Head of caudate nucleus (tissue), 42 donors: ENCODE measurements around the gene ANXA4.
"Not testable (repeated sequence)": the region's sequence is repeated elsewhere in the genome, so short reads cannot be mapped to it uniquely, and the experiment has no call there.

Experiments
- DNase-seq, 42 donors: peaks; one replicate each; pipeline versions ENCODE4 v3.0.0 to v3.0.0-alpha.2; 2020 to 2021; ENCODE audit warnings: mixed read lengths in 7 of 42
- intact Hi-C: fragments of 100-400 bp; cut with DNase I; formaldehyde crosslinking; loops from one replicate; pipeline ENCODE4 v1.15.0; 2022

Gene ANXA4

GRCh38 chr2:69827796-69828540 is 86.0 kb downstream of the ANXA4 start:
- no peak for DNase-seq
- intact Hi-C loops: no loop called here

GRCh38 chr2:69828938-69829255 is 87.0 kb downstream of the ANXA4 start:
- DNase-seq: peak in 1 of 42 donors; percentile 9
- intact Hi-C loops: no loop called here

- intact Hi-C loops: no loop called here
Observed at GRCh38 chr2:69829256-69830044, 87.5 kb downstream of the ANXA4 start, which contains the start of gene GMCL1. TSS of gene GMCL1 (plus strand) at chr2:69829660. CDS start at chr2:69829893, 233 bp downstream.

GRCh38 chr2:69830045-69830905 is 88.3 kb downstream of the ANXA4 start:
- intact Hi-C loops: no loop called here
- peak in 32 of 42 donors; percentile 9 to 54 (median 28) for DNase-seq

More at GRCh38 chr2:69829256-69830044, 87.5 kb downstream of the ANXA4 start, which contains the start of gene GMCL1:
- DNase-seq: peak; percentile 92 to 98 (median 96)

- DNase-seq, intact Hi-C loops: not testable (repeated sequence)
Observed at GRCh38 chr2:69830906-69831241, 88.9 kb downstream of the ANXA4 start.

- no peak for DNase-seq
- intact Hi-C loops: no loop called here
Observed at GRCh38 chr2:69831354-69831905, 89.5 kb downstream of the ANXA4 start.

- DNase-seq: no peak
- intact Hi-C loops: no loop called here
Observed at GRCh38 chr2:69833752-69834151, 91.8 kb downstream of the ANXA4 start.

GRCh38 chr2:69835666-69836065 is 93.7 kb downstream of the ANXA4 start:
- intact Hi-C loops: no loop called here
- no peak for DNase-seq

- no peak for DNase-seq
- intact Hi-C loops: no loop called here
Observed at GRCh38 chr2:69836316-69836715, 94.4 kb downstream of the ANXA4 start.

- DNase-seq: no peak
Observed at GRCh38 chr2:69837533-69837932, 95.6 kb downstream of the ANXA4 start.

GRCh38 chr2:69843993-69844392 is 102.1 kb downstream of the ANXA4 start:
- no peak for DNase-seq
- intact Hi-C loops: no loop called here

More at GRCh38 chr2:69837533-69837932, 95.6 kb downstream of the ANXA4 start:
- intact Hi-C loops: no loop called here

GRCh38 chr2:69844560-69844959 is 102.6 kb downstream of the ANXA4 start:
- intact Hi-C loops: no loop called here
- DNase-seq: no peak

GRCh38 chr2:69846182-69847067 is 104.5 kb downstream of the ANXA4 start:
- DNase-seq: no peak
- intact Hi-C loops: no loop called here

- no peak for DNase-seq
- intact Hi-C loops: no loop called here
Observed at GRCh38 chr2:69847068-69847828, 105.3 kb downstream of the ANXA4 start.

GRCh38 chr2:69848186-69848790 is 106.4 kb downstream of the ANXA4 start:
- intact Hi-C loops: no loop called here
- DNase-seq: no peak

- no peak for DNase-seq
- intact Hi-C loops: no loop called here
Observed at GRCh38 chr2:69858261-69858660, 116.3 kb downstream of the ANXA4 start.

- intact Hi-C loops: no loop called here
- no peak for DNase-seq
Observed at GRCh38 chr2:69863298-69863697, 121.4 kb downstream of the ANXA4 start.
